Stimulated activated CD8-positive, alpha-beta memory T cell treated with anti-CD3 and anti-CD28 coated beads, Interleukin-15, amount 100 ng/mL, for 4 hours (primary cell): ENCODE results near the gene SMAD4.
"Not testable (repeated sequence)": the region's sequence is repeated elsewhere in the genome, so short reads cannot be mapped to it uniquely, and the experiment has no call there.

Source experiments
- DNase-seq, 2 donors: peaks; one replicate each; pipeline ENCODE4 v3.0.0-alpha.2; 2020; ENCODE audit warnings: low read depth in 2 of 2

The SMAD4 gene

DNA sequence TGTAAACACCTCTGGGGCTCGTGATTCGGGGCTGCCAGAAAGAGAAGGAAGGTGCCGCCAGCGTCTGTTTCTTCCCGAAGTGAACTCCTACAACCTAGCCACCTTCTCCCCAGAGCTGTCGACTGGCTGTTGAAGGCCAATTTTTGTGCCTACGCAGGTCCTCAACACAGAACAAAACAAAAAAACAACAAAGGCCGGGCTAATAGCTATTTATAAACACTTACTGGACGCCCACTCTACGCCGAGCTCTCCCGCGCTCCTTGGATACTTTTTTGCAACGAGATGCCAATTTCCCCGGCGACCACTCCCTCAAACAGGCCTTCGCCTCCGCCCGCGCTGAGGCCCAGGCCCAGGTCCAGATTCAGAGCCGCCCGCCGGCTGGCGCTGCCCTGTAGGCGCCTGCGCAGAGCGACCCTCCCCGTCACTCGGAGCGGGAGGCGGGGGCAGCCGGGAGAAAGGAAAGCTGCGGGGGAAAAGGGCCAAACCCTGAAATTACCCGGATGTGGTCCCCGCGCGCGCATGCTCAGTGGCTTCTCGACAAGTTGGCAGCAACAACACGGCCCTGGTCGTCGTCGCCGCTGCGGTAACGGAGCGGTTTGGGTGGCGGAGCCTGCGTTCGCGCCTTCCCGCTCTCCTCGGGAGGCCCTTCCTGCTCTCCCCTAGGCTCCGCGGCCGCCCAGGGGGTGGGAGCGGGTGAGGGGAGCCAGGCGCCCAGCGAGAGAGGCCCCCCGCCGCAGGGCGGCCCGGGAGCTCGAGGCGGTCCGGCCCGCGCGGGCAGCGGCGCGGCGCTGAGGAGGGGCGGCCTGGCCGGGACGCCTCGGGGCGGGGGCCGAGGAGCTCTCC, at the start of gene SMAD4:
Gene SMAD4, plus strand, starts transcription at position 520 of the 843 bp plus-strand sequence. CDS start 16,834 bp downstream, outside the sequence.
- DNase-seq = peak; percentile 95 to 96

DNA sequence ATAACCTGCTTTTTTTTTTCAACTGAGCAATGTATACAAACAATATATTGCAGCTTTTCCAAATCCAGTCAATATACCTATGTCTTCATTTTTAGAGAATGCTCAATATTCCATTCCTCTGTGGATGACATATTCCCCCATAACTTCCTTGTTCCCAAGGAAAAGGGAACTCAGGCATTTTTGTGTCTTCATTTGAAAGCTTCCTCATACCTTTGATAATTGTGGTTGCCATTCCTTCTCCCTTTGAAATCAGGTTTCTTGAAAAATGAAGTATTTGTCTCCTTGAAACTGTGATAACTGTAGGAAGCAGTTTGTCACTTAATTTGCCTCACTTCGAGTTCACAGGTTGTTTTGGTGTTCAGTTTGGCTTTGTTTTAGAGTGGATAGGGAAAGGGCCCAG, 48.6 kb upstream of the SMAD4 start:
- DNase-seq = no peak

DNA sequence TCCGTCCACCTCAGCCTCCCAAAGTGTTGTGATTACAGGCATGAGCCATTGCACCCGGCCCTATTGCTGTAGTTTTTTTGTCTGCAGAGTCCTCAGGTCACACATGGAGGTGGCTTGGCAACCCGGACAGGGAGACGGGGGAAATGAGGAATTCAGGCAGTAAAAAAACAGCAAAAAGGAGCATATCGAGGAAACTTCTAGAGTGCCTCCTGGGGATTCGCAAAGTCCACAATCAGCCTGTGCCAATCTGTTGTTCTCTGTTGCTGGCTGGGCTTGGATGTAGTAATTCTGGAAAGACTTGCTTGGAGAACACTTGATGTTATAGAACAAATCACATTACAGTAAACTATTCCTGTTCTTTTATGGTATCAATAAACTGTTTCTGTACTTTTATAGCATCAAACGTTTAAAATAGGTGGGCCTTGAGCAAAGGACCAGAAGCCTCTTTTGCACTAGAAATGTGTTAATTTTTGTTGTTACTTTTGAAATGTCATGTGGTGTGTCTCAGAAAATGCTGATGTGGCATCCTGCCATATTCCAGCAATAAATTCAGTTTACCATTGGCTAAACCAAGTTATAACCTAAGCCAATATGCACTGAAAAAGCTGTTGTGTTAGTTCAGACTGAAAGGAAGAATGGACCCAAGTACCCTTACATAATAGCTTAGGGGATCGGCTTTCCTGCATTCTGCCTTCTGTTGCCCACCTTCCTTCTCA, 47.8 kb upstream of the SMAD4 start:
- DNase-seq = no peak

DNA sequence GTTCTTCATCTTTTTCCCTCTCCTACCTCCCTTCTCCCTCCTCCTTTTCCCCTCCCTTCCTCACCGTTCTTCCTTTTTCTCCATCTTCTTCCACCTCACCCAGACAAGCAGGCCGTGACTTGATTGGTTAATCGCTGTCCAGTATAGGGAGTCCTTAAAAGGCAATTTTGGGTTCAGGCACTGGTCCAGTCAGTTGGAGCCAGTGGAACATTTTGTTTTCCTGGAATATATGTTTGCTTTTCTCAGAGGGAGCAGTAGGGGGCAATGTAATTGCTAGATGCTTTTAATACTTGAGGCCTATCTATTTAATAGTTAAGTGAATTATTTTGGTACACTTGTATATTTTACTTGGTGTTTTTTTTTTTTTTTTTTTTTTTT, 47.2 kb upstream of the SMAD4 start:
- DNase-seq = no peak

DNA sequence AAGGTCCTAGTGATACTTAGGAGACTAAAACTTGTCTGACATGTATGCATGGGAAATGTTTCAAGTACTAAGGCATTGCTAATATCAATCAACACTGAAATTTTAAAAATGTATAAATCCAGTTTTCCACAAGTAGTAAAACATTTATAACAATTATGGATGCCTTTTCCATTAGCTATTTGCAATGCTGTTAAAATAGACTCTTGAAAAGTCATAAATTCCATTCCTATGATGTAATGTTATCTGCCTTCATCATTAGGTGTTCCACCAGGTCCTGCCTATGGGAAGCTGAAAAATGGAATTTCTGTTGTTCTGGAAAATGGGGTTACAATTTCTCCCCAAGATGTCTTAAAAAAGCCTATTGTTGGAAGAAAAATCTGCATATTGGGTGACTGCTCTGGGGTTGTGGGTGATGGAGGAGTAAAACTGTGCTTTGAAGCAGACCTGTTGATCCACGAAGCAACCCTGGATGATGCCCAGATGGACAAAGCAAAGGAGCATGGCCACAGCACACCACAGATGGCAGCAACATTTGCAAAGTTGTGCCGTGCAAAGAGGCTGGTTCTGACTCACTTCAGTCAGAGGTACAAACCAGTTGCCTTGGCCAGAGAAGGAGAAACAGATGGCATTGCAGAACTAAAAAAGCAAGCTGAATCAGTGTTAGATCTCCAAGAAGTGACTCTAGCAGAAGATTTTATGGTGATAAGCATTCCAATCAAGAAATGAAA, 43.5 kb upstream of the SMAD4 start:
- DNase-seq = no peak

DNA sequence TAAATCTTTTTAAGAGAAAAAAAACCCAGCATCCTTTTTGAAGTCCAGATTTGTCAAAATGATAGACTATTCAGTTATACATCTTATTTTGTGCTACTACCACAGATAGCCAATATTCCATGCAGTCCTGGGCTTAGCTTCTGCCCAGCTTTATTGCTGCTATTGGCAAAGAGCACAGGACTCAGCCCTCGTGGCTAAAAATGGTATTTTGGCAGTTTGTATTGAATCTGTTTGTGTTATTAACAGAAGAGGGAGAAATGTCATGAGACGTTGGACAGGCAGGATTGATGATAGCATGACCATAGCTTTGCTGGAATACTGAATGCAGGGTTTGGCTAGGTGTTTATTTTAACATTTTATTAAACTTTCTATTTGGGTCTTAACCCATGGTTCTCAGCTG, 42.8 kb upstream of the SMAD4 start:
- DNase-seq = no peak

DNA sequence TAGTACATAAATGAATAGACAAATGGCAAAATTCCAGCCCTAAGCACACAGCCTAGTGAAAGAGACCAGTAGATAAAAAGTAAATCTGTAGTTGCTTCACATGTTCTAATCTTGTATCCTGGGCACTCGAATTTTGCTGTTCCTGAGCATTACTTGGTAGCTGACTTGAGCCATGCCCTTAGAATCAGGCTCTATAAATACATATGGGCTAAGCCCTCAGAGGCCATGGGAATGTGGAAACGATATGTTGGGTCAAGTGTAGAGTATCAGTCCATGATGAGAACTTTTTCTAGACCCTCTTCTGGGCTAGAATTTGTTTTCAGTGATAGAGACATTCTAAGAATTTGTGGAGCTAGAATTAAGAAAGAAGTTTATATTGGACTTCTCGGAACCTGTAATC, 40.3 kb upstream of the SMAD4 start:
- DNase-seq = no peak

DNA sequence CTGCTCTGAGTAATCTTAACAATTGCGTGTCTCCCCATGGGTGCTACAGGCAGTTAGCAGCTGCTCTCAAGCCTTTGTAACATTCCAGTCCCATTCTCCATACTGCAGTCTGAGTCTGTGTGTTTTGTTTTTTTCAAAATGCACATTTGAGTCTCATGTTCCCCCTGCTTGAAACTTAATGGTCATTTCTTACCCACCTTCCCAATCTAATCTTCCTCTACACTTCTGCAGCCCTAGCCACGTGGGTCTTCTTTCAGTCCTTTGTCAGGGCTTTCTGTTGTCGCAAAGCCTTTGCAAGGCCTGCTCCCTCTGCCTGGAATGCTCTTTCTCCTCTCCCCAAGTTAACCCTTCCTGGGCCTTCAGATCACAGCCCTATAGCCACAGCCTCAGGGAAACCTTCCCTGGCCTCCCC, 37.7 kb upstream of the SMAD4 start:
- no peak for DNase-seq

DNA sequence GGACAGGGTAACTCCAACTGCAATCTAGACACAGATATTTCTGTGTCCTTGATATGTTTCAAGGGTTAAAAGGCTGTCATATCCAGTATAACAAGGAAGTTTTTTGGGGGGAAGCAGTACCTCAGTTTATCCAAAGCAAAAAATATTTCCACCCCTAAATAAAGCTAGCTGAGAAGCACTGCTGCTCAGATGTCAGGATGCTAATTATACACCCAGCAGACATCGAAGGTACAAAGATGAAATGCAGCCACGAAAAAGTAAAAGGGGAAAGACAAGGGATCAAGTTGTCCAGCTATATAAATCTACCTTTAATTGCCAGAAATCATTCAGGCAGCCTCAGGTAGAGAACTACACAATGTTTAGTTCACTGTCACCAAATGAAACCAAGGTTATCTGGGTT, 36.0 kb upstream of the SMAD4 start:
- no peak for DNase-seq

DNA sequence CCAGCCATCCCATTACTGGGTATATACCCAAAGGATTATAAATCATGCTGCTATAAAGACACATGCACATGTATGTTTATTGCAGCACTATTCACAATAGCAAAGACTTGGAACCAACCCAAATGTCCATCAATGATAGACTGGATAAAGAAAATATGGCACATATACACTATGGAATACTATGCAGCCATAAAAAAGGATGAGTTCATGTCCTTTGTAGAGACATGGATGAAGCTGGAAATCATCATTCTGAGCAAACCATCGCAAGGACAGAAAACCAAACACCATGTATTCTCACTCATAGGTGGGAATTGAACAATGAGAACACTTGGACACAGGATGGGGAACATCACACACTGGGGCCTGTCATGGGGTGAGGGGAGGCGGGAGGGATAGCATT, 26.8 kb upstream of the SMAD4 start:
- not testable (repeated sequence) for DNase-seq

DNA sequence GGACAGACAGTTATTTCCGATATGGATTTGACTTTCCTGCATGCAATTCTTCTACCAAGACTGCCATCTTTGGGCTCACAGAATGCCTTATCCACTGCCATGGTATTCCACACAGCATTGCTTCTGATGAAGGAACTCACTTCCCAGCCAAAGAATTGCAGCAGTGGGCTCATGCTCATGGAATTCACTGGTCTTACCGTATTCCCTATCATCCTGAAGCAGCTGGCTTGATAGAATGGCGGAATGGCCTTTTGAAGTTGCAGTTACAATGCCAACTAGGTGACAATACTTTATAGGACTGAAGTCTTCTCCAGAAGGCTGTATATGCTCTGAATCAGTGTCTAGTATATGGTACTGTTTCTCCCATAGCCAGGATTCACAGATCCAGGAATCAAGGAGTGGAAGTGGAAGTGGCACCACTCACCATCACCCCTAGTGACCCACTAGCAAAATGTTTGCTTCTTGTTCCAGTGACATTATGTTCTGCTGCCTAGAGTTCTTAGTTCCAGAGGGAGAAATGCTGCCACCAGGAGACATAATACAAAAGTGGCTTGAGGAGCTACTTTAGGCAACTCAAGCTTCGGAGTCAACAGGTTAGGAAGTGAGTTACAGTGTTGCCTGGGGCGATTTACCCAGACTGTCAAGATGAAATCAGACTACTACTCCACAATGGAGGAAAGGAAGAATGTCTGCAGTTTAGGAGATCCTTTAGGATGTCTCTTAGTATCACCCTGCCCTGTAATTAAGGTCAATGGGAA, 23.8 kb upstream of the SMAD4 start:
- no peak for DNase-seq

DNA sequence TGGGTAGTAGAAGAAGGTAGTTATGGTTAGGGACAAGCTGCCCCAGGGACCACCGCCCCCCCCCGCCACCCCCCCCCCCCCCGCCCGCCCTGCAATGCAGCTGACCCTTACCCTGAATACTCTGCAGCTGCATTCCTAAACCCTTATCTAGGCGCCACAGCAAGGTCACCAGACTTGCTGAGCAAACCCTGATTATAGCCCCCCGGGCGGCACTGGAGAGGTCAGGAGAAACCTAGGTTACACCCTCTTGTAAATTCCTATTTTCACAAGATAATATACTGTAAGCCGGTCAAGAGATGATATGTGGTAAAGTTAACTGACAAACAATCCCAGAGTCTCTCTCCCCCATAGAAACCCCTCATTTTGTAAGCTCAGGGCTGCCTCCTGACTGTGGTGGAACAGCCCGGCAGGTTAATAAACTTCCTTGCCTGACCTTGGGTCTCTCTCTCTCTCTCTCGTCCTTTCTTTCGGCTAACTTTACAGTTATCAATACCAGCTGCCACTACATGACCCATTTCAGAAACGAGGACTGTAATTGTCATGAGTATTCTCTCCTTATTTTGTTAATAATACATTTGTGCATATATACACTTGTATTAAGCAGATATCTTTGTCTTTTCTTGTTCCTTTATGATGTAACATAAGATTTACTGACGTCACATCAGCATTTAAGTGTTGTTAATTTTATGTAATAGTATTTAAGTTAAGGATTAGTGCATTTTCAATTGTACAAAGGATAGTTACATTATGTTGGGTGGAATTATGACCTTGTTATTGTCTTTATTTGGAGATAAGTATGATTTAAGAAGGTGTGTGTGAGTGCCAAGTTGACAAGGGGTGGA, 22.8 kb upstream of the SMAD4 start:
- no peak for DNase-seq

DNA sequence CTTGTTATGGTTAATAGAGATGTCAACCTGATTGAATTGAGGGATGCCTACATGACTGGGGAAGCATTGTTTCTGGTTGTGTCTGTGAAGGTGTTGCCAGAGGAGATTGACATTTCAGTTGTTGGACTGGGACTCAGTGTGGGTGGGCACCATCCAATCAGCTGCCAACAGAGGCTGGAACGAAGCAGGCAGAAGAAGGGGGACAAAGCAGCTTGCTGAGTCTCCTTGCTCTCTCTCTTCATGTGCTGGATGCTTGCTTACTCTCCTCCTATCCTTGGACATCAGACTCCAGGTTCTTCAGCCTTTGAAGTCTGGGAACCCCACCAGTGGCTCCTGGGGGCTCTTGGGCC, 22.2 kb upstream of the SMAD4 start:
- no peak for DNase-seq

DNA sequence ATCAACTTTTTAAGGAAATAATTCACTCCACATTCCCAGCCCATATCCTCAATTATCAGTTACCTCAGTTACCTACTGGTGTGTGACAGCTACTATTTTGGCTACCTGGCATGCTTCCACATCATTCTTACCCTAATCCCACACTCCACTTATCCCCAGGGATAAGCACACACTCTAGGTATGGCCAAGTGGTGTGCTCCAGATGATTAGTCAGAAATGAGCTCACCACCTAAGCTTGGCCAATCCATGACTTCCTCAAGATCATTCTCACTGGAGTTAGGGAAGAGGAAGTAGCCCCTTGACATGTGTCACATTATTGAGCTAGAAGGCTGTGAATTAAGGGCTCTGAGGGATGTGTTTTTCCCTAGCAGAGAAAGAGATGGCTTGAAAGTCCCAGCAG, 20.9 kb upstream of the SMAD4 start:
- DNase-seq = no peak

DNA sequence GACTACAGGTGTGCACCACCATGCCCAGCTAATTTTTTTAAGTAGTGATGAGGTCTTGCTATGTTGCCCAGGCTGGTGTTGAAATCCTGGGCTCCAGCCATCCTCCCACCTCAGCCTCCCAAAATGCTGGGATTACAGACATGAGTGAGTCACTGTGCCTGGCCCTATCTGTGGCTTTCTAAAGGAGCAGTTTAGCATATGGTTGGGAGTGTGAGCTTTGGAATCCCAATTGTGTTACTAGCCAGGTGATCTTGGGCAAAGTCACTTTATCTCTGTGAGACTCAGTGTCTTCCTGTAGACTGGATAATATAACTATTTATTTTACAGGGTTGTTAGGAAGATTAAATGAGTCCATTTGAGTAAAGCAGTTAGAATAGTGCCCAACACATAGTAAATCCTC, 19.8 kb upstream of the SMAD4 start:
- no peak for DNase-seq

DNA sequence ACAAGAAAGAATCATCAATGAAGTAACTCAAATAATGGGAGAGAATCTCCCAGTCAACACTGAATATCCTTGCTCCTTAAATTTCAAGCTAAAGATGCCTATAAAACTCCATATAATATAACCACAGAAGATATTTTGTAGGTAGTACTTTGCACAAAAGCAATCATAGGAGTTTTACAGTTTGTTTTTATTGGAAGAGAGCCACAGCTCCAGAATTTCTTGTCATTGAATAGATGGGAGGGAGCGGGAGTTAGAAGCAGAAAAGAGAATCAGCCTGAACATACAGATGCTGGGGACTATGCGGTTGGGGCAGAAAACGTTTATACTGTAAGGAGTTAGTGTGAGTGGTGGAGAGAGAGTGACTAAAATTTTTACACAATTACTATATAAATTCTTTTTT, 18.3 kb upstream of the SMAD4 start:
- no peak for DNase-seq

DNA sequence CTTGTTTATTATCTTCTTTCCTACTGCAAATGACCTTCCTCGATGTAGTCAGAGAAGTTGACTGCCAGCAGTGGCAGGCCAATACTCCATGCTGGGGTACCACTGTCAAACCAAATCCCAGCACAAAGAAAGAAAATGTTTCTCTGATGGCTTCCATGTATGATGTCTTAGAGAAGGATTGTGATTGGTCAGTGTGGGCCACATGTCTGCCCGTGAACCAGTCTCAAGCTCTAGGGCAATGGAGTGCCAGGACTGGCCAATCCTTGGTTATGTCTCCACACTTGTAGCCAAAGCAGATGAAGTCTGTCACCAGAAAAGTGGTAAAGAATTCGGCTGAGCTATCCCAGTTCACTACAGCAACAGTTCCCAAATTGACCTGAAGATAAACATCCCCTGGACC, 17.6 kb upstream of the SMAD4 start:
- no peak for DNase-seq

DNA sequence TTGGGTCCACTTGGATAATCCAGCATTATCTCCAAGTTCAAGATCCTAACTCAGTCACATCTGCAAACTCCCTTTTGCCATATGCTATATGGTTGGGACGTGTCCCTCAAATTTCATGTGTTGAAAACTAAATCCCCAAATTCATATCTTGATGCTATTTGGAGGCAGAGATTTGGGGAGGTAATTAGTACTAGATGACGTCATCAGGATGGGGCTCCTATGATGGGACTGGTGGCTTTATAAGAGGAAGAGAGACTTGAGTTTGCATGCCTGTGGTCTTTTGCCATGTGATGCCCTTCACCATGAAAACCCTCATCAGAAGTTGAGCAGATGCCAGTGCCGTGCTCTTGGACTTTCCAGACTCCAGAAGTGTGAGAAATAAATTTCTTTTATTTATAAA, 16.8 kb upstream of the SMAD4 start:
- no peak for DNase-seq

DNA sequence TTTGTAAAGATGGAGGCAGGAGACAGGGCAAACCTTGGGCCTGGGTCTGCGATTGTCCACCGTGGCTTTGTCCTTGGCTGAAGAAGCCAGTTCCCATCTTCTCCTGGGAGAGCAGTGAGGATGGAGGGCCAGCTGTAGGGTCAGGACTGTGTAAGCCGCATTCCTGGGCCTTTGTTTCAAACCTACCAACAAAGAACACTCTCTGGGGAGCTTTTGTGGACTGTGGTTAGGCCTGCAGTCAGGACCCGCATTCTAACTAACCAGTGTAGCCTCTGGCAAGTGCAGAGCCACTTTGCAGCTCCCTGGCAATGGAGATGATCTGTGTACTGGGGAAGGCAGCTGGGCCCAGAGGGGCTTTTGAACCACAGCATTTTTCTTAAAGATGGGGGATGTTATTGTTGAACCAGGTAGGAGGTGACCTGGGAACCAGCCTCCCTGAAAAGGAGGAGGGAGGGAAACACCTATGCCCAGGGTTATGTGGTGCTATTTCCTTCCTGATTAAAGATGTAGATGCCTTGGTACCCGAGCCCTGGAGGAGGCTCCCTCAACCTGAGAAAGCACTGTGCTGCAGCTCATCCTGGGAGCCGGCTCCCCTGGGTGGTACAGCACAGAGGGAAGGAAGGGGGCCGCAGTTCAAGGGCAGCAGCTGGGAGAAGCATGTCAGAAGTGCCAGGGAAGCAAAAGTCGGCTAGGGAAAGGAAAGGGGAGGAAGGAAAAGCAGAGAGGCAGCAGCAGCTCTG, 12.7 kb upstream of the SMAD4 start:
- no peak for DNase-seq

DNA sequence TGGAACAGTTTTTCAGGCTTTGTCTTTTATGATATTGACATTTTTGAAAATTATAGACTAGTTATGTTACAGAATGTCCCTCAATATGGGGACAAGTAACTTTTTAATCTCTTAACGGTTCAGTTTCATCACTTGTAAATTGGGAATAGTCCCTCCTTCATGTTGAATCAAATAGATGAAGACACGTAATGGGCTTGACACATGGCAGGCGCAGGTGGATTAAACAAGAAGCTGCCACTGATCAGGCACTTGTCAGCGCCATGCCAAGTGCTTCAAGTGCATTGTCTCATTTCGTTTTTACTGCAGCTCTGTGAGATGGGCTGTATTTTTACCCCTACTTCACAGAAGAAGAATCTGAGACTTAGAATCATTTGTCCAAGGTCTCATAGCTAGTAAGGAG, 9.5 kb upstream of the SMAD4 start:
- DNase-seq = no peak
